ENCODE results near the gene PLXNB3. TPM values are rescaled to one million over a fixed set of nuclear protein-coding genes. Genes with fewer than 3 reads are reported as not detected.
A peak's percentile ranks its signal among the peaks of the same experiment; 100 is the strongest.
"Not testable (repeated sequence)": the region's sequence is repeated elsewhere in the genome, so short reads cannot be mapped to it uniquely, and the experiment has no call there.

Gene PLXNB3
- total RNA-seq, 1 experiment from 2014 or later: 0.16 TPM

DNA sequence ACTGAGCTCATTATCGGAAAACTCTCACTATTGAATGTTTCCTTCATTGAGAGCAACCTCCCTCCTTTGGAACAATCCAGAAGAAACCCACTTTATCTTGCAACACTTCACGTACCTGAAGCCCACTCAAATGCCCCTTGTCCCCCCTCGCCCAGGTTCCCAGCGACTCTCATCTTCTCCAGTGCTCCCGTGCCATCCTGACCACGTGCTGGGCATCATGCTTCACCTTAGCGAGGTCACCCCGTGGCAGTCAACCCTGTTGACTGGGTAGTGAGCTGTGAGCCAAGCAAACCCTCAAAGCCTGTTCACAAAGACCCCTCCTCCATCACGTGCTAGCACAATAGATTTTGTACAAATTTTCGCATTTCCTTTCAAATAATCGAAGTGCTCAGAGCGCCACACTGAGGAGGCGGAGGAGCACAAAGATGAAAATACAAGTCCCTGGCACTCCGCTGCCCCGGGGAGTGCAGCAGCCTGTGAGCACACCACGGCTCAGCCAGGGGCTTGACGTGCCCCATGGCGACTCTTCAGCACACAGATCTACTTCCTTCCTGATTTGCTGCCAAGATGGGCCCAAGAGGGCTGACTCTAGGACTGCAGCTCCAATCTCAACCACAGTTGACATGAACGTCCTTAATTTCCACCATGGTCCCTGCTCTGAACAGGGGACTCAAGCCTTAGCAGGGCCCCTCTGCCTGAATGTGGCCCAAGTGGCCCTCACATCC, 50.7 kb downstream of the PLXNB3 start:
- ChIA-PET POLR2A (no interaction called here), CTCF (no interaction called here)
- intact Hi-C loops (cut with micrococcal nuclease; ENCODE audit: unreplicated experiment): loop anchor here (10.0 kb wide), 1 partner anchor 70 kb away; the partner anchor contains the start of gene L1CAM
- Mint-ChIP-seq H3K36me3 (ENCODE audit: insufficient read depth, unreplicated experiment) (no peaks in the 10 kb centered on the region), H3K4me3 (ENCODE audit: unreplicated experiment) (no peak overlapping the region), H3K4me1 (ENCODE audit: low read depth, unreplicated experiment) (no peaks in the 10 kb centered on the region), H3K27ac (ENCODE audit: unreplicated experiment) (no peak overlapping the region), H3K27me3 (ENCODE audit: insufficient read depth, unreplicated experiment) (no peaks in the 10 kb centered on the region), H3K9me3 (ENCODE audit: unreplicated experiment) (no peaks in the 10 kb centered on the region)
- H3K9me3 ChIP-seq: no peaks in the 10 kb centered on the region
- TF ChIP-seq CTCF (IDR thresholded peaks at IDR 0.05; ENCODE audit: insufficient read depth in 1 of 2, low read depth in 1 of 2, low read length in 1 of 2, severe bottlenecking in 1 of 2, unreplicated experiment in 1 of 2): no peak
- DNase-seq: no peak
- no peaks in the 10 kb centered on the region for H3K4me1 ChIP-seq
- no TSS peak for BruUV-seq (replicated peaks)
- no peaks in the 10 kb centered on the region for H3K36me3 ChIP-seq (ENCODE audit: control insufficient read depth, insufficient read depth, low read length)
- no peak overlapping the region for H3K4me3 ChIP-seq (ENCODE audit: low read depth, low read length)
- H3K27me3 ChIP-seq (replicated peaks; ENCODE audit: control insufficient read depth, insufficient read depth, low read length): no peaks in the 10 kb centered on the region

- H3K27me3 ChIP-seq (replicated peaks; ENCODE audit: control insufficient read depth, insufficient read depth, low read length): no peaks in the 10 kb centered on the region
- intact Hi-C loops (cut with micrococcal nuclease; ENCODE audit: unreplicated experiment): loop anchor here (10.0 kb wide), 1 partner anchor 68 kb away; the partner anchor contains the start of gene L1CAM
- BruUV-seq (replicated peaks): no TSS peak
- H3K4me3 Mint-ChIP-seq (ENCODE audit: unreplicated experiment): peak overlapping the region; percentile 22
- TF ChIP-seq CTCF (IDR thresholded peaks at IDR 0.05; ENCODE audit: insufficient read depth in 1 of 2, low read depth in 1 of 2, low read length in 1 of 2, severe bottlenecking in 1 of 2, unreplicated experiment in 1 of 2): no peak
- no peaks in the 10 kb centered on the region for H3K36me3 ChIP-seq (ENCODE audit: control insufficient read depth, insufficient read depth, low read length)
- H3K27ac Mint-ChIP-seq (ENCODE audit: unreplicated experiment): no peak overlapping the region
- ChIA-PET POLR2A (no interaction called here), CTCF (interaction anchor here (0.6 kb wide), 1 partner anchor 546 kb away, joined by 3 read pairs; no protein-coding TSS in a partner anchor)
- H3K9me3 ChIP-seq: no peaks in the 10 kb centered on the region
- H3K36me3 Mint-ChIP-seq (ENCODE audit: insufficient read depth, unreplicated experiment): no peaks in the 10 kb centered on the region
- DNase-seq: no peak
- no peak overlapping the region for H3K4me3 ChIP-seq (ENCODE audit: low read depth, low read length)
- no peaks in the 10 kb centered on the region for H3K27me3 Mint-ChIP-seq (ENCODE audit: insufficient read depth, unreplicated experiment)
- no peaks in the 10 kb centered on the region for H3K4me1 Mint-ChIP-seq (ENCODE audit: low read depth, unreplicated experiment)
- no peaks in the 10 kb centered on the region for H3K4me1 ChIP-seq
- H3K9me3 Mint-ChIP-seq (ENCODE audit: unreplicated experiment): no peaks in the 10 kb centered on the region
These were observed 53.0 kb downstream of the PLXNB3 start for GRCh38 chrX:153816831-153817690.

- DNase-seq; H3K27me3 ChIP-seq (replicated peaks; ENCODE audit: control insufficient read depth, insufficient read depth, low read length); H3K27me3 Mint-ChIP-seq (ENCODE audit: insufficient read depth, unreplicated experiment); H3K9me3 Mint-ChIP-seq (ENCODE audit: unreplicated experiment); POLR2A ChIA-PET; H3K4me3 ChIP-seq (ENCODE audit: low read depth, low read length); H3K36me3 ChIP-seq (ENCODE audit: control insufficient read depth, insufficient read depth, low read length); H3K27ac Mint-ChIP-seq (ENCODE audit: unreplicated experiment); H3K9me3 ChIP-seq; BruUV-seq (replicated peaks); H3K4me1 ChIP-seq; H3K4me1 Mint-ChIP-seq (ENCODE audit: low read depth, unreplicated experiment); H3K36me3 Mint-ChIP-seq (ENCODE audit: insufficient read depth, unreplicated experiment); CTCF ChIA-PET: not testable (repeated sequence)
- peak overlapping the region; percentile 65 for H3K4me3 Mint-ChIP-seq (ENCODE audit: unreplicated experiment)
- intact Hi-C loops (cut with micrococcal nuclease; ENCODE audit: unreplicated experiment): loop anchor here (10.0 kb wide), 1 partner anchor 67 kb away; the partner anchor contains the start of gene L1CAM
These were observed 54.0 kb downstream of the PLXNB3 start for GRCh38 chrX:153818064-153818463.
